Measurements from ENCODE around the gene OR51A4. TPM values are rescaled to one million over a fixed set of nuclear protein-coding genes. Genes with fewer than 3 reads are reported as not detected.
"Not testable (repeated sequence)": the region's sequence is repeated elsewhere in the genome, so short reads cannot be mapped to it uniquely, and the experiment has no call there.

Gene OR51A4
- total and polyA plus RNA-seq, 7 donors = not detected

DNA sequence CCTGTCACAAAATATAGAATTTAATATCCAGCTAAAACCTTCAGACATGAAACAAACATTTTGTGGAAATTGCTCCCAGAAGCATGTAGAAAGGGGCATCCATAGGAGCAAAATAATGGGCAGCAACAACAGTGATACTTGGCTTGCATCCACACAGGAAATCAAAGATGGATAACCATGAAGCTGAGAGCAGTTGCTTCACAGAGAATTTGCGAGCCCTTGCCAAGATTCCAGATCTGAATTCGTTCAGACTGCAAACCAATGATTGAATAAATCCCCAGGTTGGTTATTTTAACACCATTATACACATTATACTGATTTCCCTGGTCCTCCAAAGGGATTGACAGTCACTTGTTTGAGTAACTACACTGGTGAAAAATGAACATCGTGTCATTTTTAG lies 31.6 kb upstream of the OR51A4 start:
- Histone ChIP-seq H3K4me1 (no peaks in the 10 kb centered on the region), H3K9me3 (no peaks in the 10 kb centered on the region), H3K27ac (no peak overlapping the region), H3K36me3 (no peaks in the 10 kb centered on the region), H3K4me3 (no peak overlapping the region), H3K27me3 (no peaks in the 10 kb centered on the region)
- DNase-seq = no peak
- TF ChIP-seq POLR2A (IDR thresholded peaks at IDR 0.05) = no peak
- no peak for TF ChIP-seq EP300 (IDR thresholded peaks at IDR 0.05)
- TF ChIP-seq CTCF (IDR thresholded peaks at IDR 0.05) = no peak
- TF ChIP-seq POLR2AphosphoS5 (IDR thresholded peaks at IDR 0.05) = no peak
- WGBS, 2 donors = 61 to 68% methylated on average over 3 of the region's 3 CpGs
- intact Hi-C loops (cut with DNase I) = no loop called here

- DNase-seq = no peak
- H3K27ac ChIP-seq = no peak overlapping the region
- no peaks in the 10 kb centered on the region for H3K36me3 ChIP-seq
- no peak overlapping the region for H3K4me3 ChIP-seq
- WGBS, 2 donors = 81 to 87% methylated on average over 5 of the region's 5 CpGs
- no peaks in the 10 kb centered on the region for H3K9me3 ChIP-seq
- no peak for TF ChIP-seq POLR2AphosphoS5 (IDR thresholded peaks at IDR 0.05)
- TF ChIP-seq EP300 (IDR thresholded peaks at IDR 0.05) = no peak
- no peak for TF ChIP-seq CTCF (IDR thresholded peaks at IDR 0.05)
- TF ChIP-seq POLR2A (IDR thresholded peaks at IDR 0.05) = no peak
- no peaks in the 10 kb centered on the region for H3K27me3 ChIP-seq
- intact Hi-C loops (cut with DNase I) = no loop called here
- H3K4me1 ChIP-seq = no peaks in the 10 kb centered on the region
Observed at GRCh38 chr11:4975436-4975835, 28.0 kb upstream of the OR51A4 start.

DNA sequence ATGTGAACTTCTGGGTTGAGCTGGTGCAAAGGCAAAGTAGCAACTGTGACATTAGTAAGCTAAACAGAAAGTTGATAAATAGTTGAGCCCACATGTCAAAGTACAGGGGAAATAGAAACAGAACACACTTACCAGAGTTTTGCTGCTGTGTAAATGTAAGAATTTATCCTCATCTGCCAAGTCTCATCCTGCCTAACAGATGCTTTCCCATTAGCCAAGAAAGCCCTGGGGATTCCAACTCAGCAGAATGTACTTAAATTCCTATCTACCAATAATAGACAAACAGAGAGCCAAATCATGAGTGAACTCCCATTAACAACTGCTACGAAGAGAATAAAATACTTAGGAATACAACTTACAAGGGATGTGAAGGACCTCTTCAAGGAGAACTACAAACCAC lies 15.4 kb upstream of the OR51A4 start:
- no peak overlapping the region for H3K27ac ChIP-seq
- intact Hi-C loops (cut with DNase I) = no loop called here
- no peaks in the 10 kb centered on the region for H3K9me3 ChIP-seq
- H3K4me3 ChIP-seq = no peak overlapping the region
- H3K27me3 ChIP-seq = no peaks in the 10 kb centered on the region
- no peaks in the 10 kb centered on the region for H3K4me1 ChIP-seq
- H3K36me3 ChIP-seq = no peaks in the 10 kb centered on the region
- TF ChIP-seq CTCF (IDR thresholded peaks at IDR 0.05) = no peak
- no peak for TF ChIP-seq EP300 (IDR thresholded peaks at IDR 0.05)
- no peak for TF ChIP-seq POLR2A (IDR thresholded peaks at IDR 0.05)
- TF ChIP-seq POLR2AphosphoS5 (IDR thresholded peaks at IDR 0.05) = no peak
- 82 to 84% methylated on average over 1 of the region's 1 CpG for WGBS, 2 donors
- no peak for DNase-seq

DNA sequence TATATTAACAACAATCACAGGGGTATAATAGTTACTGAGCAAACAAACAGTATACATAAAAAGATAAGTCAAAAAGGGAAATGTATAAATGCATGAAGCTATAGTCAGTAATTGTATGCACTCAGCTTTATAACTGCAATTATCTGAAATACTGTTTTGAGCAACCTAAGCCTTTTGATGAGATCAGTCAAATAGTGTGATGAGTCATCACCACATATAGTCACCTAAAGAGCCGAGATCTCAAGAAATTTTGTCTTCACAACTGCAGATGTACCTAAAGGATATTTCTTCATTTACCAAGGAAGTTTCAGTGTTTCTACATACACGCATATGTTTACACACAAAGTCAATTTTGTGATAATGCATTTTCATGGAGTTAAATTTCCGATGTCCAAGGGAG lies 13.5 kb upstream of the OR51A4 start:
- no peaks in the 10 kb centered on the region for H3K36me3 ChIP-seq
- H3K4me1 ChIP-seq = no peaks in the 10 kb centered on the region
- no peak overlapping the region for H3K27ac ChIP-seq
- no peak for TF ChIP-seq EP300 (IDR thresholded peaks at IDR 0.05)
- no peak for TF ChIP-seq POLR2AphosphoS5 (IDR thresholded peaks at IDR 0.05)
- TF ChIP-seq CTCF (IDR thresholded peaks at IDR 0.05) = no peak
- TF ChIP-seq POLR2A (IDR thresholded peaks at IDR 0.05) = no peak
- no peak for DNase-seq
- no peaks in the 10 kb centered on the region for H3K27me3 ChIP-seq
- H3K4me3 ChIP-seq = no peak overlapping the region
- intact Hi-C loops (cut with DNase I) = no loop called here
- no peaks in the 10 kb centered on the region for H3K9me3 ChIP-seq
- 20 to 68% methylated on average over 3 of the region's 3 CpGs for WGBS, 2 donors

DNA sequence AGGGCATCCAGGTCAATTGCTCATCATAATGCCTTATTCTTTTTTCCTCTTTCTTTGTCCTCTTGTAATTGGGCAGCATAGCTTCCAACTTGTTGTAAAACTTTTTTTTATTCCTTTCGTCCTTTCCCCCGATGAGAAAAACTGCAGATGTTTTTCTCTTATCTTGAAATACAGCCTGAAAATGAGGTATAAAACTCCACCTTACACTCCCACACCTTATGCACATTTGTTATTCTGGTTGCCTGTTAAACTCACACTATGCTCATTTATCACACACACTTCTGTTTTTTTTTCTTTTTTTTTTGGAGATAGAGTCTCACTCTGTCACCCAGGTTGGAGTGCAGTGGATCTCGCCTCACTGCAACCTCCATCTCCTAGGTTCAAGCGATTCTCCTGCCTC lies 10.0 kb upstream of the OR51A4 start:
- H3K27ac ChIP-seq = no peak overlapping the region
- no peaks in the 10 kb centered on the region for H3K36me3 ChIP-seq
- no peaks in the 10 kb centered on the region for H3K27me3 ChIP-seq
- H3K4me3 ChIP-seq = no peak overlapping the region
- H3K9me3 ChIP-seq = no peaks in the 10 kb centered on the region
- DNase-seq = no peak
- 44 to 81% methylated on average over 4 of the region's 4 CpGs for WGBS, 2 donors
- H3K4me1 ChIP-seq = no peaks in the 10 kb centered on the region
- intact Hi-C loops (cut with DNase I) = no loop called here
- TF ChIP-seq CTCF (IDR thresholded peaks at IDR 0.05) = no peak

DNA sequence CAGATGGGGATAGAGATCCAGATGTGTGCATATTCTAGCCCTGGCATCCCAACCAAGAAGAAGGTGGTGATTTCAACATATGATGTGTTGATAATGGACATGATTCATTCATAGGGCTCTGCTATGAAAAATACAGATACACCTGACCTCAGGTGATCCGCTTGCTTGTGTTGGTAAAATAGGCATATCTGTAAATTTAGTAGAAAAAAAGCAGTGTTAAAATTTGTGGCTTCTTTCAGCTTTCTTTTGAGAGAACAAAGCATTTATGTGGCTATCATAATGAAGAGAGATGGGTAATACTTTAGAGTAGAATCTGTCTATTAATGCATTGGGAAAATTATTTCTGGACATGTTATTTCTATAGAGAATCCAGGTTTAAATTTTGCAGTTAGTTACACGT lies 8.2 kb upstream of the OR51A4 start, which contains the start of gene OR51A2:
TSS of gene OR51A2 (minus strand) at position 101 of the 400 bp plus-strand sequence. CDS start at position 101, 0 bp downstream.
- H3K27ac ChIP-seq; DNase-seq; H3K36me3 ChIP-seq; H3K27me3 ChIP-seq; intact Hi-C loops (cut with DNase I); H3K4me1 ChIP-seq; H3K4me3 ChIP-seq; H3K9me3 ChIP-seq: not testable (repeated sequence)
- WGBS, 2 donors = 83 to 88% methylated on average over 2 of the region's 2 CpGs
